Muscle layer of duodenum (tissue), 2 donors: Measurements from ENCODE around the gene TLN1.

Source experiments
- H3K27ac ChIP-seq: one replicate; pipeline ENCODE4 v1.7.0; 2013; ENCODE audit warnings: mild to moderate bottlenecking, low read length
- H3K27me3 ChIP-seq: one replicate; pipeline ENCODE4 v1.7.0; 2013; ENCODE audit warnings: low read depth, mild to moderate bottlenecking, control low read depth, low read length
- H3K36me3 ChIP-seq, 2 donors: one replicate each; pipeline ENCODE4 v1.7.0; 2013; ENCODE audit warnings: low read length in 2 of 2, control low read depth in 1 of 2, mild to moderate bottlenecking in 1 of 2; ENCODE audit not compliant: insufficient read depth in 2 of 2, control insufficient read depth in 1 of 2
- H3K4me1 ChIP-seq, 2 donors: one replicate each; pipeline ENCODE4 v1.7.0; 2013; ENCODE audit warnings: low read length in 2 of 2, mild to moderate bottlenecking in 2 of 2, control low read depth in 1 of 2, moderate library complexity in 1 of 2; ENCODE audit not compliant: insufficient read depth in 2 of 2, control insufficient read depth in 1 of 2
- H3K4me3 ChIP-seq, 2 donors: one replicate each; pipeline ENCODE4 v1.7.0; 2013; ENCODE audit warnings: low read length in 2 of 2, low read depth in 1 of 2, mild to moderate bottlenecking in 1 of 2
- H3K9me3 ChIP-seq, 2 donors: one replicate each; pipeline ENCODE4 v1.7.0; 2013; ENCODE audit warnings: low read length in 2 of 2, control low read depth in 1 of 2, mild to moderate bottlenecking in 1 of 2; ENCODE audit not compliant: control insufficient read depth in 1 of 2
- donor health status: healthy.

The TLN1 gene

DNA sequence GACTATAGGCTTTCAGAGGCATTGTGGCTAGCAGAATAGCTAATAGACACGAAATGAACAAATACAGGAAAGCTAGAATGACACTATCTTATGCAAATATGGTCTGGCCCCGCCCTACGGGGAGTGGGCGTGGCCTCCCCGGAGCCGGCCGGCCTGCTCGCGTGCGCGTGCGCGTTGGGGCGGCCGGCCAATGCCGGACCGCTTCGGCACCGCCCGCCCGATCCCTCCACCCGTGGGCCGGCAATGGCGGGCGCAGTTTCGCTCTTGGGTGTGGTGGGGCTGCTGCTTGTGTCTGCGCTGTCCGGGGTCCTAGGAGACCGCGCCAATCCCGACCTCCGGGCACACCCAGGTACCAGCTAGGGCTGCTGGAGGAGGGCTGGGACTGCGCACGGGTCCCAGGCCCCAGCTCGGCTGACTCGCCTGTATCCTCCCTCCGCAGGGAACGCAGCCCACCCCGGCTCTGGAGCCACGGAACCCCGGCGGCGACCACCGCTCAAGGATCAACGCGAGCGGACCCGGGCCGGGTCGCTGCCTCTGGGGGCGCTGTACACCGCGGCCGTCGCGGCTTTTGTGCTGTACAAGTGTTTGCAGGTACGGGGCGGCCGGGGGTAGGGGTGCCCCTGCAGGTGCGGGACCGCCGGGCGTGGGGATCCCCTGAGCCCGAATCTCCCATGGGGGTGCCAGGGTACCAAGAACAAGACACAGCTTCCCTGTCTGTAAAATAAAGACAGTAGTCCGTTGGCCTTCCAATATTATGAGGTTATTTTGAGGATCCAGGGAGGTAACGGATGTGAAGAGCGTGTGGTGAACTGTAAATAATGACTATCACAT lies 73.6 kb downstream of the TLN1 start, which contains the start of gene CCDC107:
TSS of gene CCDC107 (plus strand) at position 156 of the 831 bp plus-strand sequence. CDS start at position 244, 88 bp downstream.
- H3K4me3 ChIP-seq, result peak within 1 kb of the TSS; percentile 79 to 88
- peaks cover 0 to 24% of the 10 kb centered on the region in 2 donors for H3K4me1 ChIP-seq
- H3K9me3 ChIP-seq, result no peaks in the 10 kb centered on the region
- peaks cover 8 to 14% of the 10 kb centered on the region in 2 donors for H3K36me3 ChIP-seq
- H3K27ac ChIP-seq, result peak within 1 kb of the TSS; percentile 99
- H3K27me3 ChIP-seq, result no peaks in the 10 kb centered on the region

- Histone ChIP-seq H3K4me3 (peak within 1 kb of the TSS; percentile 79 to 88), H3K9me3 (no peaks in the 10 kb centered on the region), H3K27ac (peak within 1 kb of the TSS; percentile 99), H3K27me3 (no peaks in the 10 kb centered on the region), H3K4me1 (peaks cover 0 to 23% of the 10 kb centered on the region in 2 donors), H3K36me3 (peaks cover 8 to 14% of the 10 kb centered on the region in 2 donors)
Observed at GRCh38 chr9:35657546-35658136, 74.4 kb downstream of the TLN1 start, which contains the start of gene RMRP. Gene RMRP (minus strand): TSS chr9:35658019.

DNA sequence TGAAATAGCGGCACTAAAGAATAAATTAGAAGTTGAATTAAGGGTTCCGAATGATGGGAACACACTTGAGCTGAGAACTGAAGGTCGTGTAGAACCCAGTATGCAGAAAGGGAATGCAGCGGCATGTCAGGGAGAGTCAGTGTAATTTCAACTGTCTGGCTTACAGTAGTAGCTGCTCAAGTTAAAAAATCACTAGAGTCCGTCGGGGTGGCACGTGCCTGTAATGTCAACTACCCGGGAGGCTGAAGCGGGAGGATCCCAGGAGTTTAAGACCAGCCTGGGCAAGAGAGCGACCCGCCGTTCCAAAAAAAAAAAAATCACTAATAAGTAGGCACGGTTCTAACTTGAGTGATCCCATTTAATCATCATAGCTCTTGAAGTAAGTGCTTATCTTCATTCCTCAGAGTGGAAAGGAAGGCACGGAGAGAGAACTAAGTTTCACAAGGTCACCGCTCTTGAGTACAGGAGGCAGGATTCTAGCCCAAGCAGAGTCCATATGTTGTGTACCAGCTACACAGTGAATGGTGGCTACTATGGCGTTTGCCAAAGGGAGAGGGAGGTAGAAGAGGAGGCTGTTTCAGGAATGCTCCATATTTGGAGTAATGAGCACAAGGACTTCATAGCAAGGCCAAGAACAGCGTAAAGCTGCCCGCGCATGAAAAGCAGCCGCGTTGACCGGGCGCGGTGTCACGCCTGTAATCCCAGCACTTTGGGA lies 75.0 kb downstream of the TLN1 start:
- H3K4me1 ChIP-seq, result peaks cover 0 to 18% of the 10 kb centered on the region in 2 donors
- peaks cover 8 to 14% of the 10 kb centered on the region in 2 donors for H3K36me3 ChIP-seq
- H3K4me3 ChIP-seq, result peak overlapping the region; percentile 50 to 88
- no peaks in the 10 kb centered on the region for H3K9me3 ChIP-seq
- H3K27ac ChIP-seq, result peak overlapping the region; percentile 99
- no peaks in the 10 kb centered on the region for H3K27me3 ChIP-seq

DNA sequence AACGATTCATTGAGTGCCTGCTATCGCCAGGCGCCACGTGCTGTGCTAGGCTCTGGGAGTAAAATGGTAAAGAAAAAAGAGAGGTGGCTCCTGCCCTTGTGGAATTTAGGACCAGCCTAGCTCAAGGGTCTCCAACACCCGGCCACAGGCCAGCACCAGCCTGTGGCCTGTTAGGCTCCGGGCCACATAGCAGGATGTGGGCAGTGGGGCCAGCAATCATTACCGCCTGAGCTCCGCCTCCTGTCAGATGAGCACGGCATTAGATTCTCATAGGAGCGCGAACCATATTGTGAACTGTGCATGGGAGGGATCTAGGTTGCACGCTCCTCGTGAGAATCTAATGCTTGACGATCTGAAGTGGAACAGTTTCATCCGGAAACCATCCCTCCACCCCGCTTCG lies 75.6 kb downstream of the TLN1 start:
- Histone ChIP-seq H3K9me3 (no peaks in the 10 kb centered on the region), H3K27ac (no peak overlapping the region), H3K27me3 (no peaks in the 10 kb centered on the region), H3K4me1 (peaks cover 0 to 18% of the 10 kb centered on the region in 2 donors), H3K36me3 (peaks cover 8 to 14% of the 10 kb centered on the region in 2 donors), H3K4me3 (no peak overlapping the region)

- Histone ChIP-seq H3K9me3 (no peaks in the 10 kb centered on the region), H3K27me3 (no peaks in the 10 kb centered on the region), H3K36me3 (peaks cover 0 to 4% of the 10 kb centered on the region in 2 donors), H3K4me1 (peaks cover 0 to under 1% of the 10 kb centered on the region in 2 donors), H3K4me3 (no peak overlapping the region), H3K27ac (no peak overlapping the region)
Observed at GRCh38 chr9:35653611-35654010, 78.4 kb downstream of the TLN1 start.

DNA sequence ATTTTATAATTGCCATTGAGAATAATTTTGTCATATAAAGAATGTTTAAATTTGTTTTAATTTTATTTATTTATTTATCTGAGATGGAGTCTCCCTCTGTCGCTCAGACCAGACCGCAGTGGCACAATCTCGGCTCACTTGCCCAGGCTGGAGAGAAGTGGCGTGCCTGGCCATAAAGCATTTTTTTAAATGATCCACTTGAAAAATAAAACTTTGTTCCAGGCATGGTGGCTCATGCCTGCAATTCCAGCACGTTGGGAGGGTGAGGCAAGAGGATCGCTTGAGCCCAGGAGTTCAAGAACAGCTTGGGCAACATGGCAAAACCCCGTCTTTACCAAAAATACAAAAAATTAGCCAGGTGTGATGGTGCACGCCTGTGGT lies 79.2 kb downstream of the TLN1 start:
- Histone ChIP-seq H3K9me3 (no peaks in the 10 kb centered on the region), H3K27me3 (no peaks in the 10 kb centered on the region), H3K4me1 (no peaks in the 10 kb centered on the region), H3K4me3 (no peak overlapping the region), H3K27ac (no peak overlapping the region), H3K36me3 (peaks cover 0 to under 1% of the 10 kb centered on the region in 2 donors)

GRCh38 chr9:35651956-35652828 lies 79.8 kb downstream of the TLN1 start:
- no peaks in the 10 kb centered on the region for H3K27me3 ChIP-seq
- H3K4me3 ChIP-seq, result no peak overlapping the region
- no peaks in the 10 kb centered on the region for H3K9me3 ChIP-seq
- no peak overlapping the region for H3K27ac ChIP-seq
- peaks cover 3 to 4% of the 10 kb centered on the region in 2 donors for H3K4me1 ChIP-seq
- H3K36me3 ChIP-seq, result no peaks in the 10 kb centered on the region

- Histone ChIP-seq H3K4me1 (peaks cover 5 to 10% of the 10 kb centered on the region in 2 donors), H3K27ac (peak within 1 kb of the TSS; percentile 31), H3K9me3 (no peaks in the 10 kb centered on the region), H3K36me3 (no peaks in the 10 kb centered on the region), H3K27me3 (no peaks in the 10 kb centered on the region), H3K4me3 (no peak within 1 kb of the TSS)
Observed at GRCh38 chr9:35650341-35651158, 81.4 kb downstream of the TLN1 start, which contains the start of gene SIT1. Gene SIT1 (minus strand): TSS chr9:35650931. CDS start chr9:35650853, 78 bp downstream.

DNA sequence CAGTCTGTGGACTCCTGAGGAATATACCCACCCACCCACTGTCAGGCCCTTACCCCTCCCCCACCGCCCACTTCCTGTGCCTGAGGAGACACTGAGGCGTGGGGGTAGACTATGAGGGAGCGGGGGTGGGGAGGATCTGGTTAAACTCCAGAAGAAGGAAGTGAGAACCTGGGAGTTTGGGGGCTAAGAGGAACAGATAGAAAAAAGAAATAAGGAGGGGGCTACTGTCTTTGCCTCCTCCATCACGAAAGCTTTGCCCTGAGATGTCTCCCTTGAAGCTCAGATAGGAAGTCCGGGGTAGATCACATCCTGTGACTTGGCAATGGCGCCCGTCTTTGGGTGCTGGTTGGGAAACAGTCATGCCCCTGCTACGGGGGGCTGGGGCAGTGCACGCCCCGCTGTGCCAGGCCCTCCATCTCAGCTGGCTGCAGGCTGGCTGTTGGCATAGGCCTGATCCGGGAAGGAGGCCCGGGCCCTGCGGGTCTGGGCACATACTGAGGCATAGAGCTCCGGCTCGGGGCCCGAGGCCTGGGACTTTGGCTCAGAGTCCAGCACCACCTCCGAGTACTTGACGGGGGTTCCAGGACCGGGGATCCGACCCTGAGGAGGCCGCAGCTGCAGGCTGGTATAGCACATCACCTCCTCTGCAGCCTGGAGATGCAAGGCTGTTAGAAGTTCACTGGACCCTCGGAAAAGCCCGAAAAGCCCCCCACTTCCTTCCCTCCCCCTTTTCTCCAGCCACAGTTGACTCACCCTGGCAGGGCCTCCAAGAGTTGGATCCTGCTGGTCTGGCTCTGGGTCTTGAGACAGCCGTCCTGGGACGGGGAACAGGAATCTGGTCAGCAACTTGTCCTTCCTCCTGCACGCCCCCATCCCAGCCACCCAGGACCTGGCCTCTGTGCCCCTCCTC lies 82.3 kb downstream of the TLN1 start:
- H3K4me1 ChIP-seq, result peaks cover 5 to 10% of the 10 kb centered on the region in 2 donors
- H3K9me3 ChIP-seq, result no peaks in the 10 kb centered on the region
- no peak overlapping the region for H3K4me3 ChIP-seq
- no peaks in the 10 kb centered on the region for H3K36me3 ChIP-seq
- peak overlapping the region; percentile 31 for H3K27ac ChIP-seq
- no peaks in the 10 kb centered on the region for H3K27me3 ChIP-seq
